DND-41 (cell line): ENCODE measurements around the gene PLS3.

Experiments used
- ATAC-seq: fragments of 200-7000 bp; cut with Tn5 transposase; 3 replicates; pipeline ENCODE4 v1.9.1; 2021; ENCODE audit warnings: low read depth; ENCODE audit not compliant: insufficient read depth
- DNase-seq: peaks from one replicate; pipeline ENCODE4 v3.0.0-alpha.2; 2020
- H2AFZ ChIP-seq: 2 replicates; pipeline ENCODE4 v1.6.0; 2012; ENCODE audit warnings: low read depth, low read length
- H3K27ac ChIP-seq: 2 replicates; pipeline ENCODE4 v1.5.1; 2012; ENCODE audit warnings: low read length, inconsistent platforms
- H3K27me3 ChIP-seq: fragments of 200-600 bp; sonication (generic); 2 replicates; pipeline ENCODE4 v1.6.0; 2012; ENCODE audit warnings: low read length, mild to moderate bottlenecking, inconsistent platforms; ENCODE audit not compliant: insufficient read depth, poor library complexity
- H3K36me3 ChIP-seq: 2 replicates; pipeline ENCODE4 v1.5.1; 2012; ENCODE audit warnings: low read length, inconsistent platforms; ENCODE audit not compliant: insufficient read depth
- H3K4me1 ChIP-seq: 2 replicates; pipeline ENCODE4 v1.5.1; 2012; ENCODE audit warnings: mild to moderate bottlenecking, low read length; ENCODE audit not compliant: insufficient read depth
- H3K4me2 ChIP-seq: 2 replicates; pipeline ENCODE4 v1.6.0; 2012; ENCODE audit warnings: mild to moderate bottlenecking, moderate library complexity, low read length, inconsistent platforms; ENCODE audit not compliant: insufficient read depth
- H3K4me3 ChIP-seq, 2 experiments: fragments of 200-600 bp in 1 of 2; shearing (Covaris generic) in 1 of 2; 2 replicates each; pipeline ENCODE4 v1.5.1; 2012 to 2016; ENCODE audit warnings: inconsistent platforms in 2 of 2, low read length in 2 of 2, mild to moderate bottlenecking in 2 of 2, low read depth in 1 of 2, moderate library complexity in 1 of 2
- H3K79me2 ChIP-seq: 2 replicates; pipeline ENCODE4 v1.6.0; 2012; ENCODE audit warnings: low read length, inconsistent platforms; ENCODE audit not compliant: insufficient read depth
- H3K9ac ChIP-seq: 2 replicates; pipeline ENCODE4 v1.6.0; 2012; ENCODE audit warnings: low read depth, mild to moderate bottlenecking, inconsistent platforms, low read length, moderate library complexity
- H3K9me3 ChIP-seq: 2 replicates; pipeline ENCODE4 v1.5.1; 2012; ENCODE audit warnings: low read length, moderate library complexity, mild to moderate bottlenecking, inconsistent platforms; ENCODE audit not compliant: insufficient read depth, severe bottlenecking
- H4K20me1 ChIP-seq: 2 replicates; pipeline ENCODE4 v1.6.0; 2012; ENCODE audit warnings: low read length; ENCODE audit not compliant: insufficient read depth
- EZH2 ChIP-seq: IDR thresholded peaks from 3 replicates; pipeline ENCODE4 v1.6.1; 2012; ENCODE audit warnings: borderline replicate concordance, low read depth, mild to moderate bottlenecking, moderate library complexity, low read length, inconsistent platforms; ENCODE audit not compliant: severe bottlenecking
- TF ChIP-seq, protein P1 (sequence below): IDR thresholded peaks from 2 replicates; pipeline ENCODE4 v1.5.1; 2012; ENCODE audit warnings: borderline replicate concordance, low read length, moderate library complexity, mild to moderate bottlenecking; ENCODE audit not compliant: poor library complexity, severe bottlenecking; ENCODE audit errors: extremely low read depth

The PLS3 gene

GRCh38 chrX:115573185-115573584, 12.2 kb downstream of the PLS3 start:
- H3K36me3 ChIP-seq: no peaks in the 10 kb centered on the region
- H3K4me2 ChIP-seq: no peak overlapping the region
- ATAC-seq (no peak), DNase-seq (no peak)
- H3K79me2 ChIP-seq: no peaks in the 10 kb centered on the region
- no peaks in the 10 kb centered on the region for H4K20me1 ChIP-seq
- H3K27ac ChIP-seq: no peak overlapping the region
- no peak for TF ChIP-seq EZH2
- TF ChIP-seq, protein P1, sequence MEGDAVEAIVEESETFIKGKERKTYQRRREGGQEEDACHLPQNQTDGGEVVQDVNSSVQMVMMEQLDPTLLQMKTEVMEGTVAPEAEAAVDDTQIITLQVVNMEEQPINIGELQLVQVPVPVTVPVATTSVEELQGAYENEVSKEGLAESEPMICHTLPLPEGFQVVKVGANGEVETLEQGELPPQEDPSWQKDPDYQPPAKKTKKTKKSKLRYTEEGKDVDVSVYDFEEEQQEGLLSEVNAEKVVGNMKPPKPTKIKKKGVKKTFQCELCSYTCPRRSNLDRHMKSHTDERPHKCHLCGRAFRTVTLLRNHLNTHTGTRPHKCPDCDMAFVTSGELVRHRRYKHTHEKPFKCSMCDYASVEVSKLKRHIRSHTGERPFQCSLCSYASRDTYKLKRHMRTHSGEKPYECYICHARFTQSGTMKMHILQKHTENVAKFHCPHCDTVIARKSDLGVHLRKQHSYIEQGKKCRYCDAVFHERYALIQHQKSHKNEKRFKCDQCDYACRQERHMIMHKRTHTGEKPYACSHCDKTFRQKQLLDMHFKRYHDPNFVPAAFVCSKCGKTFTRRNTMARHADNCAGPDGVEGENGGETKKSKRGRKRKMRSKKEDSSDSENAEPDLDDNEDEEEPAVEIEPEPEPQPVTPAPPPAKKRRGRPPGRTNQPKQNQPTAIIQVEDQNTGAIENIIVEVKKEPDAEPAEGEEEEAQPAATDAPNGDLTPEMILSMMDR: no peak
- no peaks in the 10 kb centered on the region for H3K27me3 ChIP-seq
- H3K4me1 ChIP-seq: no peaks in the 10 kb centered on the region
- H2AFZ ChIP-seq: no peak overlapping the region
- no peak overlapping the region for H3K4me3 ChIP-seq
- H3K9me3 ChIP-seq: no peaks in the 10 kb centered on the region
- H3K9ac ChIP-seq: no peak overlapping the region

GRCh38 chrX:115576676-115577075, 15.7 kb downstream of the PLS3 start:
- H3K27me3 ChIP-seq: no peaks in the 10 kb centered on the region
- no peaks in the 10 kb centered on the region for H3K9me3 ChIP-seq
- H3K27ac ChIP-seq: no peak overlapping the region
- H3K4me2 ChIP-seq: no peak overlapping the region
- H4K20me1 ChIP-seq: no peaks in the 10 kb centered on the region
- H3K9ac ChIP-seq: no peak overlapping the region
- ATAC-seq (no peak), DNase-seq (no peak)
- H3K79me2 ChIP-seq: no peaks in the 10 kb centered on the region
- H3K4me3 ChIP-seq: no peak overlapping the region
- H3K36me3 ChIP-seq: no peaks in the 10 kb centered on the region
- H3K4me1 ChIP-seq: no peaks in the 10 kb centered on the region
- TF ChIP-seq, protein P1: no peak
- H2AFZ ChIP-seq: no peak overlapping the region

DNA sequence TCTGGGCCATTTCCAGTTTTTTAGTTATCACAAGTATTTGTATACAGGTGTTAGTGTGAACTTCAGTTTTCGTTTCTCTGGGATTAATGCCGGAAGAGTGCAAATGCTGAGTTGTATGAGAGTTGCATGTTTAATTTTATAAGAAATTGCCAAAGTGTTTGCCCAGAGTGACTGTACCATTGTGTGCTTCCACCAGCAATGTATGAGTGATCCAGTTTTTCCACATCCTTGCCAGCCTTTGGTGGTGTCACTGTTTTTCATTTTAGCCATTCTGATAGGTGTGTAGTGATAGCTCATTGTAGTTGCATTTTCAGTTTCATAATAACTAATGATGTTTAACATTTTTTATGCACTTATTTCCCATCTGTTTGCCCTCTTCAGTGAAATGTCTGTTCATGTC, 18.4 kb downstream of the PLS3 start:
- no peaks in the 10 kb centered on the region for H3K4me1 ChIP-seq
- H3K79me2 ChIP-seq: no peaks in the 10 kb centered on the region
- H2AFZ ChIP-seq: no peak overlapping the region
- no peaks in the 10 kb centered on the region for H3K36me3 ChIP-seq
- no peaks in the 10 kb centered on the region for H3K9me3 ChIP-seq
- H3K9ac ChIP-seq: no peak overlapping the region
- no peaks in the 10 kb centered on the region for H4K20me1 ChIP-seq
- H3K27ac ChIP-seq: no peak overlapping the region
- TF ChIP-seq, protein P1: no peak
- TF ChIP-seq EZH2: no peak
- H3K4me2 ChIP-seq: no peak overlapping the region
- H3K27me3 ChIP-seq: no peaks in the 10 kb centered on the region
- DNase-seq (no peak), ATAC-seq (no peak)
- H3K4me3 ChIP-seq: no peak overlapping the region

DNA sequence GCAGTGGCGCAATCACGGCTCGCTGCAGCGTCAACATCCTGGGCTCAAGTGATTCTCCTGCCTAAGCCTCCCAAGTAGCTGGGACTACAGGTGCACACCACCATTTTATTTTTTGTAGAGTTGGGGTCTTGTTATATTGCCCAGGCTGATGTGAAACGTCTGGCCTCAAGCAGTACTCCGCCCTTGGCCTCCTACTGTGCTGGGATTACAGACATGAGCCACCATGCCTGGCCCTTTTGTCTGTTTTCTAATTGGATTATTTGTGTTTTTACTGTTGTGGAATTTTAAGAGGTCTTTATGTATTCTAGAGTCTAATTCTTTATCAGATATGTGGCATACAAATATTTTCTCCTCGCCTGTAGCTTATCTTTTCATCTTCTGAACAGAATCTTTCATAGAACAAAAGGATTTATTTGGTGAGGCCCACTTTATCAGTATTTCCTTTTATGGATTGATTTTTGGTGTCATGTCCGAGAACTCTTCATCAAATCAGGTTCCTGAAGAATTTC, 18.9 kb downstream of the PLS3 start:
- Histone ChIP-seq H3K36me3 (no peaks in the 10 kb centered on the region), H3K27me3 (no peaks in the 10 kb centered on the region), H3K9ac (no peak overlapping the region), H3K4me3 (no peak overlapping the region), H3K4me1 (no peaks in the 10 kb centered on the region), H2AFZ (no peak overlapping the region), H3K27ac (no peak overlapping the region), H3K4me2 (no peak overlapping the region), H3K9me3 (no peaks in the 10 kb centered on the region), H4K20me1 (no peaks in the 10 kb centered on the region), H3K79me2 (no peaks in the 10 kb centered on the region)
- TF ChIP-seq, protein P1: no peak
- no peak for TF ChIP-seq EZH2
- DNase-seq (no peak), ATAC-seq (no peak)
